Measurements from ENCODE around the gene CACNG4.

The CACNG4 gene

GRCh38 chr17:67055041-67055443, 90.5 kb downstream of the CACNG4 start:
- no peaks in the 10 kb centered on the region for H3F3A ChIP-seq (ENCODE audit: control insufficient read depth, insufficient read depth)

GRCh38 chr17:67055811-67056745, 91.6 kb downstream of the CACNG4 start:
- Histone ChIP-seq H3K27ac (ENCODE audit: low read depth, low read length) (no peak overlapping the region), H3K9me3 (ENCODE audit: control insufficient read depth, insufficient read depth, low read length) (no peaks in the 10 kb centered on the region), H3K27me3 (ENCODE audit: control insufficient read depth, low read length) (no peaks in the 10 kb centered on the region), H3K4me1 (ENCODE audit: control insufficient read depth, low read length) (peaks cover 12% of the 10 kb centered on the region), H3K4me2 (ENCODE audit: low read length) (peak overlapping the region; percentile 42), H3K79me2 (ENCODE audit: control insufficient read depth, low read length) (no peaks in the 10 kb centered on the region), H4K20me1 (ENCODE audit: control insufficient read depth, insufficient read depth, low read depth, low read length) (no peaks in the 10 kb centered on the region), H3K36me3 (ENCODE audit: control insufficient read depth, low read length) (no peaks in the 10 kb centered on the region), H3K4me3 (ENCODE audit: low read length) (no peak overlapping the region), H3K9me2 (replicated peaks; ENCODE audit: control insufficient read depth, low read length) (no peaks in the 10 kb centered on the region), H3F3A (ENCODE audit: control insufficient read depth, insufficient read depth) (no peaks in the 10 kb centered on the region)
- no peak for TF ChIP-seq EZH2phosphoT487 (IDR thresholded peaks at IDR 0.05; ENCODE audit: borderline replicate concordance, low read length)
- no peak for TF ChIP-seq CTCF (IDR thresholded peaks at IDR 0.05; ENCODE audit: low read depth, low read length, poor library complexity, severe bottlenecking)

More at GRCh38 chr17:67055041-67055443, 90.5 kb downstream of the CACNG4 start:
- no peaks in the 10 kb centered on the region for H3K79me2 ChIP-seq (ENCODE audit: control insufficient read depth, low read length)
- H3K27ac ChIP-seq (ENCODE audit: low read depth, low read length) = no peak overlapping the region
- H3K9me3 ChIP-seq (ENCODE audit: control insufficient read depth, insufficient read depth, low read length) = no peaks in the 10 kb centered on the region
- H3K4me2 ChIP-seq (ENCODE audit: low read length) = no peak overlapping the region
- TF ChIP-seq CTCF (IDR thresholded peaks at IDR 0.05; ENCODE audit: low read depth, low read length, poor library complexity, severe bottlenecking) (no peak), EZH2phosphoT487 (IDR thresholded peaks at IDR 0.05; ENCODE audit: borderline replicate concordance, low read length) (no peak)
- no peaks in the 10 kb centered on the region for H3K9me2 ChIP-seq (replicated peaks; ENCODE audit: control insufficient read depth, low read length)
- no peaks in the 10 kb centered on the region for H4K20me1 ChIP-seq (ENCODE audit: control insufficient read depth, insufficient read depth, low read depth, low read length)
- no peaks in the 10 kb centered on the region for H3K27me3 ChIP-seq (ENCODE audit: control insufficient read depth, low read length)
- no peaks in the 10 kb centered on the region for H3K36me3 ChIP-seq (ENCODE audit: control insufficient read depth, low read length)
- peaks cover 12% of the 10 kb centered on the region for H3K4me1 ChIP-seq (ENCODE audit: control insufficient read depth, low read length)
- H3K4me3 ChIP-seq (ENCODE audit: low read length) = no peak overlapping the region

DNA sequence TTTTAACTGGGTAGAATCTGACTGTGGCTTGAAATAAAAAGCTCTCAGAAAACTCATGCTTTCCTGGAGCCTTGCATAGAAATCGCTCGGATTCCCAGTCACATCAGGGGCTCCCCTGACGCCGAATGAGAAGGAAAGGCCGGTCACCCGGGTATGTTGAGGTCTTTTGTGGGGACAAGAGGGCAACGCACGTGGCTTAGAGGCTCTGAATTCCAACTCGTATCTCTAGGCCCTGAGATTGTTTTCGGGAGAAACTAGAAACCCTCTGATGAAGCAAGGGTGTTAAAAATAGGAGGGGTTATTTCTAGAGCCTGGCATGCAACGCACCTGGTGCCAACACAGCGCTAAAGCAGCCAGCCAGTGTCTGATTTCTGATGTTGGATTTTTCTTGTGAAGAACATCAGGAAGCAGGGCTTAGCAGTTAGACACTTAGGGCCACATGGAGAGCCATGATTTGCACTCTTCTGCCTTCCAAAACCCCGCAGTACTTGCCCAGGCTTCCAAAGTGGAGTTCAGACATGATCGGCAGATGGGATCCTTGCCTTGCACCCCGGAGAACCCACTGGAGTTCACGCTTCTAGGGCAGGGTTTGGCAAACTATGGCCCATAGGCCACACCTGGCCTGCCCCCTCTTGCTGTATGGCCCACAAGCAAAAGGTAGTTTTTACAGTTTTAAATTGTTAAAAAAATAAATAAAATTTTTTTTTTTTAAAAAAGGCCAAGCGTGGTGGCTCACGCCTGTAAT, 92.4 kb downstream of the CACNG4 start:
- TF ChIP-seq CTCF (IDR thresholded peaks at IDR 0.05; ENCODE audit: low read depth, low read length, poor library complexity, severe bottlenecking) (no peak), EZH2phosphoT487 (IDR thresholded peaks at IDR 0.05; ENCODE audit: borderline replicate concordance, low read length) (no peak)
- Histone ChIP-seq H3K4me3 (ENCODE audit: low read length) (no peak overlapping the region), H3K4me1 (ENCODE audit: control insufficient read depth, low read length) (peaks cover 12% of the 10 kb centered on the region), H3K79me2 (ENCODE audit: control insufficient read depth, low read length) (no peaks in the 10 kb centered on the region), H3K9me2 (replicated peaks; ENCODE audit: control insufficient read depth, low read length) (no peaks in the 10 kb centered on the region), H3F3A (ENCODE audit: control insufficient read depth, insufficient read depth) (no peaks in the 10 kb centered on the region), H3K9me3 (ENCODE audit: control insufficient read depth, insufficient read depth, low read length) (no peaks in the 10 kb centered on the region), H3K4me2 (ENCODE audit: low read length) (peak overlapping the region; percentile 42), H3K27ac (ENCODE audit: low read depth, low read length) (no peak overlapping the region), H3K36me3 (ENCODE audit: control insufficient read depth, low read length) (no peaks in the 10 kb centered on the region), H3K27me3 (ENCODE audit: control insufficient read depth, low read length) (no peaks in the 10 kb centered on the region), H4K20me1 (ENCODE audit: control insufficient read depth, insufficient read depth, low read depth, low read length) (no peaks in the 10 kb centered on the region)
